Body of pancreas (tissue), 4 donors: ENCODE measurements around the gene WHRN. TPM values are rescaled to one million over a fixed set of nuclear protein-coding genes. Genes with fewer than 3 reads are reported as not detected.

Experiments
- ATAC-seq: fragments of 150-250 bp; one replicate; pipeline ENCODE4 v1.9.1; 2016
- DNase-seq, 4 donors: peaks; one replicate each; pipeline ENCODE4 v3.0.0-alpha.2; 2019
- H3K27ac ChIP-seq, 4 donors: fragments of 200-600 bp; sonication (generic); 1 replicate in 3 of 4; 2 replicates in 1 of 4; pipeline versions ENCODE4 v1.5.1 to v1.6.1; 2016 to 2019; ENCODE audit warnings: mild to moderate bottlenecking in 1 of 4, mixed read lengths in 1 of 4, moderate library complexity in 1 of 4
- H3K27me3 ChIP-seq, 2 donors: fragments of 200-600 bp; sonication (generic); one replicate each; pipeline ENCODE4 v1.6.0; 2016; ENCODE audit warnings: mild to moderate bottlenecking in 1 of 2
- H3K36me3 ChIP-seq, 2 donors: fragments of 200-600 bp; sonication (generic); replicated peaks in 1 of 2; 2 replicates each; pipeline ENCODE4 v1.5.1; 2016; ENCODE audit warnings: low read depth in 2 of 2; ENCODE audit not compliant: insufficient read depth in 1 of 2
- H3K4me1 ChIP-seq: fragments of 200-600 bp; sonication (generic); one replicate; pipeline ENCODE4 v1.6.0; 2016
- H3K4me3 ChIP-seq, 2 donors: fragments of 200-600 bp; sonication (generic); 1 replicate in 1 of 2; 2 replicates in 1 of 2; pipeline ENCODE4 v1.5.1; 2016 to 2019
- H3K9me3 ChIP-seq, 3 donors: fragments of 200-600 bp; sonication (generic); 1 replicate in 2 of 3; 2 replicates in 1 of 3; pipeline ENCODE4 v1.5.1; 2016
- POLR2A ChIP-seq, 3 donors: fragments of 450-650 bp; IDR thresholded peaks; one replicate each; pipeline ENCODE4 v1.6.1; 2016; ENCODE audit warnings: antibody characterized with exemption in 3 of 3, mild to moderate bottlenecking in 2 of 3
- WGBS, 2 donors: methylation state at CpG; one replicate each; pipeline ENCODE4 v1.1.5; 2017; 5-methylcytosine and 5-hydroxymethylcytosine counted together
- intact Hi-C: fragments of 100-400 bp; cut with DNase I; formaldehyde crosslinking; loops from one replicate; pipeline ENCODE4 v1.15.1; 2023
- total RNA-seq, 2 donors: library from RNA; depleted of rRNA; stranded (reverse); fragments of >200 nt; gene quantifications; one replicate each; pipeline ENCODE4 v1.1.0, GENCODE V29; 2016
- TF ChIP-seq, protein P1 (sequence below), 7 experiments: fragments of 450-650 bp in 4 of 7; fragments of 200-600 bp in 3 of 7; sonication (generic) in 3 of 7; IDR thresholded peaks; one replicate each; pipeline ENCODE4 v1.5.1; 2016 to 2019; ENCODE audit warnings: antibody characterized with exemption in 7 of 7

WHRN gene
- total RNA-seq, 2 donors from 2014 or later, result 13.5 to 15.6 TPM

DNA sequence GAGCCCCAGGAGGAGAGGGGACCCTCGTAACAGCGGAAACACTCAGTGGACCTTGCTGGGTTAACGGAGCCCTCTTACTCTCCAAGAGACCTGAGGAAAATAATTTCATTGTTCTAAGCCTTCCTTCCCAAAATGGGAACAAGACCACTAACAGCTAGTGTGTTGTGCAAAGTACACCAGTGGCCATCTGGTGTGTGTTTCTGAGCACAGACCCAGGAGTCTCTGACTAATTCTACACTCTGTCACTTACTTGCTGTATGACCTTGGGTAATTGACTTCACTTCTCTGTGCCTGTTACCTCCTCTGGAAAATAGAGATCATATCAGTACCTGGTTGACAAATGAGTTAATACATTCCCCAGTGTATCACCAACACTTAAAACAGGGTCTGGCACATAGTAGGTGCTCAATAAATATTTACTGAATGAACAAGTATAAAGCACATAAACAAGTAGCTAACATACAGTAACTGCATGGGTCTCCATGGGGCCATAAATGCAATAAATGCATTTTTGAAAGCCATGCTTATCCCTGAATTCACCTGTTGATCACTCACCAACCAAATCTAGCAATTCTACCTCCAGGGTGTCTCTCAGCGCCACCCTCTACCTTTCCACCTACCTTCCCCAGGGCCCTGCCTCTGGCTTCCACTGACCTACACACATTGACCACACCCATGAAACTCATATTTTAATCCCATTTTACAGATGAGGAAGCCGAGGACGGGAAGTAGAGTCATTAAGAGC, 72.8 kb downstream of the WHRN start:
- H3K27me3 ChIP-seq, result no peaks in the 10 kb centered on the region
- no peaks in the 10 kb centered on the region for H3K4me1 ChIP-seq
- no peak for TF ChIP-seq POLR2A (IDR thresholded peaks at IDR 0.05)
- TF ChIP-seq, protein P1, sequence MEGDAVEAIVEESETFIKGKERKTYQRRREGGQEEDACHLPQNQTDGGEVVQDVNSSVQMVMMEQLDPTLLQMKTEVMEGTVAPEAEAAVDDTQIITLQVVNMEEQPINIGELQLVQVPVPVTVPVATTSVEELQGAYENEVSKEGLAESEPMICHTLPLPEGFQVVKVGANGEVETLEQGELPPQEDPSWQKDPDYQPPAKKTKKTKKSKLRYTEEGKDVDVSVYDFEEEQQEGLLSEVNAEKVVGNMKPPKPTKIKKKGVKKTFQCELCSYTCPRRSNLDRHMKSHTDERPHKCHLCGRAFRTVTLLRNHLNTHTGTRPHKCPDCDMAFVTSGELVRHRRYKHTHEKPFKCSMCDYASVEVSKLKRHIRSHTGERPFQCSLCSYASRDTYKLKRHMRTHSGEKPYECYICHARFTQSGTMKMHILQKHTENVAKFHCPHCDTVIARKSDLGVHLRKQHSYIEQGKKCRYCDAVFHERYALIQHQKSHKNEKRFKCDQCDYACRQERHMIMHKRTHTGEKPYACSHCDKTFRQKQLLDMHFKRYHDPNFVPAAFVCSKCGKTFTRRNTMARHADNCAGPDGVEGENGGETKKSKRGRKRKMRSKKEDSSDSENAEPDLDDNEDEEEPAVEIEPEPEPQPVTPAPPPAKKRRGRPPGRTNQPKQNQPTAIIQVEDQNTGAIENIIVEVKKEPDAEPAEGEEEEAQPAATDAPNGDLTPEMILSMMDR (IDR thresholded peaks at IDR 0.05), result no peak
- 81% methylated on average over 6 of the region's 6 CpGs for WGBS, 2 donors
- no peak overlapping the region for H3K4me3 ChIP-seq
- ATAC-seq, result no peak
- no peak for DNase-seq
- intact Hi-C loops, result no loop called here
- H3K27ac ChIP-seq, result no peak overlapping the region
- no peaks in the 10 kb centered on the region for H3K36me3 ChIP-seq
- H3K9me3 ChIP-seq, result no peaks in the 10 kb centered on the region

DNA sequence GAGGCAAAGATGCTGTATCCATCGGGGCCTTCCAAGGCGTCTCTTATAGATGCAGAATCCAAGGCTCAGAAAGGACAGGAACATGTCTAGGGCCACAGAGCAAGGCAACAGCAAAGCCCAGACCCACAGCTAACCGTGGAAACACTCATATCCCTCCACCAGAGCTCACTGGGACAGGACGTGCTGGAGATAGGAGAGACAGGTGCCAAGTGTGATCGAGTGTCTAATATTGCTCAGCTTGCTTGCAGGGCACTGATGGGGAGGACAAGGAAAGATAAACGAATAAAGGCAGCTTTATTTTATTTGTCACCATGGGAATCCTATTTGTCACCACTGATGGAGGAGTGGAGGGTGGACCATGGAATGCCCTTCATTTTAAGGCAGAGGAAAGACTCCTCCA, 73.5 kb downstream of the WHRN start:
- Histone ChIP-seq H3K4me1 (no peaks in the 10 kb centered on the region), H3K27me3 (no peaks in the 10 kb centered on the region), H3K27ac (no peak overlapping the region), H3K4me3 (no peak overlapping the region), H3K9me3 (no peaks in the 10 kb centered on the region), H3K36me3 (no peaks in the 10 kb centered on the region)
- intact Hi-C loops, result no loop called here
- 76% methylated on average over 6 of the region's 6 CpGs for WGBS, 2 donors
- ATAC-seq, result no peak
- no peak for DNase-seq
- TF ChIP-seq, protein P1 (IDR thresholded peaks at IDR 0.05), result no peak
- TF ChIP-seq POLR2A (IDR thresholded peaks at IDR 0.05), result no peak

DNA sequence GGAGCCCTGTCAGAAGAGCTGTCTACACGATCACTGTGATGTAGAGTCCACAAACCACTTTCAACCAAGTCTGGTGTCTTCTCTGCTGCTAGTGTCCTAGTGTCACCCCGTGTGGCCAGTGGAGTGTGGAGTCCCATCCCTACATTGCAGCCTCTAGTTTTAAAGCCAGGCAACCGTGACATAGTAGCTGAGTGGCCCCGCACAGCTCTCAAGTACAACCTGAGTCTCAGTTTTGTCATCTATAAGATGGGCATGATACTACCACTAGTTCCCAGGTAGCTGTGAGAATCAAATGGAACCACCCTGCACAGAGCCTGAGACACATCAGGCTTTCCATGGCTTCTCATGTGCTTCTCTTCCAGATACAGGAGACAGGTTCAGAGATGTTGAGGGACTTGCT, 74.3 kb downstream of the WHRN start:
- DNase-seq (no peak), ATAC-seq (no peak)
- WGBS, 2 donors, result 81% methylated on average over 4 of the region's 4 CpGs
- Histone ChIP-seq H3K27ac (no peak overlapping the region), H3K27me3 (no peaks in the 10 kb centered on the region), H3K36me3 (no peaks in the 10 kb centered on the region), H3K9me3 (no peaks in the 10 kb centered on the region), H3K4me1 (no peaks in the 10 kb centered on the region), H3K4me3 (no peak overlapping the region)
- intact Hi-C loops, result no loop called here
- TF ChIP-seq, protein P1 (IDR thresholded peaks at IDR 0.05), result no peak
- TF ChIP-seq POLR2A (IDR thresholded peaks at IDR 0.05), result no peak

DNA sequence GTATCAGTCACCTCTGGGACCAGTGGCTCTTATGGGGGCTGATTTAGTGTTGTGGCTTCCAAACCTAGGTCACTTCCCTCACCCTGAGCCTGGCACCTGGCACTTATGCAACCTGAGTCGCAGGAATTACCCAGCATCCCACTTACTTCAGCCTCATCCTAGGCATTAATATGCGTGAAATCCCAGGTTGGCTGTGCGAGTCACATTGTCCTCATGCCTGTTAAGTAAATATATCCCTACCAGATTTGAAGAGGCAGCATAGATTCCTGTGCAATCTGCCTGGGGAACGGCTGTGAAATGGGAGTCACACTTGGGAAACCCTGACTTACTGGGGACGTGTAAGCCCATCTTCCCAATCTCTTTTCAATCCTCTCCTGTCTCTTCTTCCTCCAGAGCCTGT, 74.8 kb downstream of the WHRN start:
- Histone ChIP-seq H3K27ac (no peak overlapping the region), H3K9me3 (no peaks in the 10 kb centered on the region), H3K4me1 (no peaks in the 10 kb centered on the region), H3K27me3 (no peaks in the 10 kb centered on the region), H3K36me3 (no peaks in the 10 kb centered on the region), H3K4me3 (no peak overlapping the region)
- WGBS, 2 donors, result 82 to 84% methylated on average over 5 of the region's 5 CpGs
- DNase-seq (no peak), ATAC-seq (no peak)
- intact Hi-C loops, result no loop called here
- TF ChIP-seq, protein P1 (IDR thresholded peaks at IDR 0.05), result no peak
- no peak for TF ChIP-seq POLR2A (IDR thresholded peaks at IDR 0.05)

DNA sequence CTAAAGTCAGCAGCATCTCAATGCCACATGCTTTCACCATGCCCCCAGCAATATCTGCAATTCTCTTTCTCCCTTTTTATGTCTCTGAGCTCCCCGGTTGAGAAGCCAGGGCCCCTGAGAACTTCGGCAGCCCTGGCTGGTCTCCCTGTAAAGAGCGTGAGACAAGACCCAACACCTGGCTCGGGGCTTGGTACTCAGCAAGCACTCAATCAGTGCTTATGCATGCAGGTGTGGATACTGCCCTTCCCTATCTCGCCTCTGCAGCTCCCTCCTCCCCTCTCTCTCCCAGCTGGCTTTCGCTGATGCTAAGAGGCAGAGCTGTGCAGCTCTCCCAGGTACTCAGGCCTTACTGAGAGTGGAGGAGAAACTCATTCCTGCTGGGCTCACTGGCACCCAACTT, 75.8 kb downstream of the WHRN start:
- ATAC-seq, result no peak
- Histone ChIP-seq H3K36me3 (no peaks in the 10 kb centered on the region), H3K27me3 (no peaks in the 10 kb centered on the region), H3K4me3 (no peak overlapping the region), H3K9me3 (no peaks in the 10 kb centered on the region), H3K27ac (no peak overlapping the region), H3K4me1 (no peaks in the 10 kb centered on the region)
- intact Hi-C loops, result no loop called here
- TF ChIP-seq, protein P1 (IDR thresholded peaks at IDR 0.05), result no peak
- TF ChIP-seq POLR2A (IDR thresholded peaks at IDR 0.05), result no peak
- DNase-seq, result no peak
- WGBS, 2 donors, result 94 to 95% methylated on average over 6 of the region's 6 CpGs
